GM21825 (cell line): ENCODE measurements around the gene LCMT2.

Experiments
- ATAC-seq: cut with Tn5 transposase; IDR thresholded peaks from one replicate; pipeline ENCODE4 v1.9.1; 2021; ENCODE audit warnings: mild to moderate bottlenecking, moderate library complexity; ENCODE audit not compliant: unreplicated experiment

LCMT2 gene

GRCh38 chr15:43276563-43277200, 53.7 kb downstream of the LCMT2 start:
- ATAC-seq: no peak

DNA sequence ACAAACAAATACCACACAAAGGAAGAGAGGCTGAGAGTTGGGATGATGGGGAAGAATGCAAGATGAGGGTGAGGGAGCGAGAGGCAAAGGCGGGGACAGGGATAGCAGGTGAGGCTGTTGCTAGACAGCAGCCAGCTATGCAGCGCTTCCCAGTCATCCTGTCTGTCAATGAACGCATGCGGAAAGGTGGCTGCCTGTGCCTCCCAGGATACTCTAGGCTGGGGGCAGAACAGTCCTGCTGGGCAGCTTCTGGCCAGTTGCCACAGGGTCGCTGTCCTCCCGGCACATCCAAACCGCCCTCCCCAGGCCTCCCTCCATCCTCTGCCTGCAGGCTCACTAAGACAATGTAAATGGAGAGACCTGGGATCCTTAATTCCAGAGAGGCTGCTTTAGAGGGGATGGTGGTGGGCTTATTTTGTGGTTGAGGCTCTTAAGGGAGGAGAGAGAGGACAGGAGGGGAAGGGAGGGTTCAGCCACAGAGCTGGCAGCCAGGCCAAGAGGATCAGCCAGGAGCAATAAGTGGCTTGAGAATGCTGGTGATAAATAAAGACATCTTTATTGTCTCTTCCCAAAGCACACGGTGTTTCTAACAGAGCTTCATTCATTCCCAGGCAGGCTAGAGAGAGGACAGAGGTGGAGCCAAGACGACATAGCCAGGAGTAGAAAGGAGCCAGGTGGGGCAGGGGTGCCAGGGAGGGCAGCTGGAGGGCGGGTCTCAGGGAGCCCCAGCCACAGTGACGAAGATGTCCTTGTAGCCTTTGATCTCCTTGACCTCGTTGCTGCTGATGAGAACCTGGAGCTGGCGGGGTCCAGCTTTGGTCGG, 54.4 kb downstream of the LCMT2 start:
- ATAC-seq: no peak

DNA sequence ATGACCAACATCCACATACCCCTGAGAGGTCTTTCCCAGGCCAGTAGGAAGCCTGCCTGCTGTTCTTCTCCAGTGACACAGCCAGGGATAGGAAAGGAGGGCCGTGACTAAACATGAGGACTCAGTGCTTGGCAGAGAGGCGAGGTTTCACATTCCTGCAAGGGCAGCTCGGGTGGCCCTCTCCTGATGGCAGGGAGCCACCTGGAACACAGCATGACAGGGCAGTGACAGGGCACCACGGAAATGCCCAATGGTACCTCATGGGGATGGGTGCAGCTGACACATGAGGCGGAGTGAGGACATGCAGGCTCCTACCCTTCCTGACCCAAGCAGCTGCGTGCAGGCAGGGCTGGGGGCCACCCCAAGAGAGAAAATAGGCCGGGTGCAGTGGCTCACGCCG, 56.2 kb downstream of the LCMT2 start:
- no peak for ATAC-seq
